Right hindlimb (tissue), 1 donor: ENCODE measurements around the gene TRMO.

ENCODE experiments used
- DNase-seq: peaks from one replicate; pipeline ENCODE4 v3.0.0-alpha.2; 2018

The TRMO gene

DNA sequence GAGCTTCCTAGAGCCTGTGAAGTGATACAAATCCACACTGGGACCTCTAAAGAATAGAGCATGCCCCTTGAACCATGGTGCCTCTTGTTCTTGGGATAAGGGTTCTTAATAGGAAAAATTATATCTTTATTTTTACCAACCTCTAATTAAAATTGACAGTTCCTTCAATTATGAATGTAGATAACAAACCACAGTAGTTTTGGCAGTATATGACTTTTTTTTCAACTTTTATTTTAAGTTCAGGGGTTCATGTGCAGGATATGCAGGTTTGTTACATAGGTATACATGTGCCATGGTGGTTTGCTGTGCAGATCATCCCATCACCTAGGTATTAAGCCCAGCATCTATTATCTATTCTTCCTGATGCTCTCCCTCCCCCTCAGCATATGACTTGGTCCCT lies 14.7 kb upstream of the TRMO start:
- DNase-seq, result no peak

DNA sequence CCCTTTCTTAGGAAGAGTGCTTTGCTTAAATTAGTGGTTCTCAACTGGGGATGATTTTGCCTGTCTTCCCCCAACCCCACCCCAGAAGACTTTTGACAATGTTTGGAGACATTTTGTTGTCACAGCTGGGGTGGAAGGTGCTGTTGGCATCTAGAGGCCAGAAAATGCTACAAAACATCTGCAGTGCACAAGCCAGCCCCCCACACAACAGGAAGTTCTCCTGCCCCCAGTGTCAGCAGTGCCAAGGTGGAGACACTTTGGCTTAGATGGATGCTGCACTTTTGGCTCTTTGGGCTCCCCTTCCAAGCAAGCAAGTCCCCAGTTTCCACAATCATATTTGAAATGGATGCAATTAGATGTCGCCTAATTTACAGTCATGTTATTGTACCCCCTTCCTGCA lies 13.0 kb upstream of the TRMO start:
- DNase-seq, result no peak

DNA sequence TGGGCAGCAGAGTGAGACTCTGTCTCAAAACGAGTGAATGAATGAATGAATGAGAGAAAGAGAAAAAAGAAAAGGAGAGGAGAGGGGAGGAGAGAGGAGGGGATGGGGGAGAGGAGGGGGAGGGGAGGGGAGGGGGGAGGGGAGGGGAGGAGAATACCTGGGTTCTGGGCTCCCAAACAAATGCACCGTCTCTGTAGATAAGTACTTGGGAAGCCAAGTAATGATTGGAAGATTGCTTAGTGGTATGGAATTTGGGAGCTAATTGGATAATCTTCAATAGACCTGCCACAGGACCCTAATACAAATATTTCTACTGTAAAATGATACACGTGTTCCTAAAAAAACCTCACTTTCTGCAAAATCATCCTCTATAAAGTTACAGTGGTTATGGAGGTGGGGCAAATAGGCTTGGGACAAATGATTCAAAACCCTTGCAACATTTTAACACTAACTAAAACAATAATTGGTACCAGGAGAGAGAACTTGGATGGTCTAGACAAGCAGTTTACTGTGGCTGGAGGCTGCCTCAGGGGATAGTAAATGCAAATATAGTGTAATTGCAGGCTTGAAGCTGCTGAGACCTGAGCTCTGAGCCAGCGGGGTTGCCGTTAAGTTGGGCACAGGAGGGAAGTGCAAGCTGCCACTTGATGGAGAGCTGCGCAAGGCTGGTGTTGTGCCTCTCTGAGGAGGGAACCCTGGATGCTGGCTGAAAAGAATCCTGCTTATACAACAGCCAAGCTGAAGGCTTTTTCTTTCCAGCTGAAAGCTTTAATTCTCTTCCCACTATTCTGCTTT lies 12.2 kb upstream of the TRMO start:
- DNase-seq, result no peak

DNA sequence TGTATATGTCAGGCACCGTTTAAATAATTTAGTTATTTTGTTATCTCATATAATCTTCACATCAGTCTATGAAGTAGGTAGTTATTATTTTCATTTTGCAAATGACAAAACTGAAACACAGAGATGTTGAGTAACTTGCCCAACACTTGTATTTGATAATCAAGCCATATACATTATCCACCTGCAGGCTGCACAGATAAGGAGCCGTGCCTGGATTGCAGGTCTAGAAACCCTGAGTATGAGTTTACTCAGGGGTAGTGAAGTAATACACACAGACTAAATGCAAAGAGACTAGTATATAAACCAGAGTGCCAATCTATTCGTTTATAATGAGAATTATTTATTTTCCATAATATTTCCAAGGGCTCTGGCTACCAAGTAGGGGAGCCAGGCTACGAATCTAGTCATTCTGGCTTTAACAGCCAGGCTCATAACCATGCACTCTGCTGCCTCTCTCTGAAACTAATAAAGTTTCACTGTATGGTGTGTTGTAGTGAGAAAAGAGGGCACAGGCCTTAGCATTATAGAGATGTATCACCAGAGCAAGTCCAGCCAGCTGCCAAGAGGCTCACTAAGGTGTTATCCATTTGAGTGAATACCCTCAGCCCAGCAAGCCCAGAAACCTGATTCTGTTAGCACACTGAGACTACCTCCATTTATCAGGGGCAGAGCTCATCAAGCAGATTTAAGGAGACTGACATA lies 11.1 kb upstream of the TRMO start:
- no peak for DNase-seq

DNA sequence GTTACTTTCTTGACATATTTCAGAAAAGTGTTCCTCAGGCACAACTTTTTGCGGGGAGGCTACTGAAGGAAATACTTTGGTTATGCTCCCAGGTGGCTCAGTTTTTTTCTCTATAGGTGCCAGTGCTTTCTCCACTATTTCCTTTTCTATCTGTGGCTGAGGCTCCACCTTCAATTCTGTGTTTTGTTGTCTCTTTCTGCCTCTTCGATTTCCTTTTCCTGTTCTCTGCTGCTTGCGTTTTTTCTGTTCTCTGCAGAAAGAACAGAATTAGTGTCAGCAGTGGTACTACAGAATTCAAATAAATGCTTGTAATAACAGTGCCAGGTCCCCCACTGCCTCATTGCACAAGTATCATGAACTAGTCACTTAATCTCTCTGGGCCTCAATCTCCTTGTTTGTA lies 8.7 kb upstream of the TRMO start:
- no peak for DNase-seq

DNA sequence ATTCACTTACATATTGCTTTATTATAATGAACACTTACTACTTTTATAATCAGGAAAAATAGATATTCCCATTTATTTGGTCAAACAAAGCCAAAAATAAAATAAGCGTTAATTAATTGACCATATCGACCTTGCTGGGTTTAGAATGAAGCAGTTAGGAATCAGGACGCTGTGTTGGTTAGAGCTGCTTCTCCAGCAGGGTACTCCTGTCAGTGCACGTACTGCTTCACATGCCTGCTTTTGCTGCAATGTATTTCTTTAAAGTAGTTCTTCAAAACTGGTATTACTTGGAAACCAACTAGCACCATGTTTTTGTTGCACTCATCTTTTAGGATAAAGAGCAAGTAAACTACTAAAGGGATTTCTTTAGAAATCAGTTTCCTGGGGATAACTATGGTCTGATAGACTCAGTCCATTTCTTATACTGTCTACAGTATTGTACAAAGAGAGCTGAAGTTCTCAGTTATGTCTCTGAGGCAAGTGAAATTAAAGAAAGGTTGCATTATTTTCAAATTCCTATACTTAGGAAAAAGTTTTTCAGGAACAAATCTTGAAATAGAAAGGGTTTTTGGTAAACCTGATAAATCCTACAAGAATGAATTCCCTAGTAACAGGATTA lies 6.8 kb upstream of the TRMO start:
- DNase-seq, result no peak

DNA sequence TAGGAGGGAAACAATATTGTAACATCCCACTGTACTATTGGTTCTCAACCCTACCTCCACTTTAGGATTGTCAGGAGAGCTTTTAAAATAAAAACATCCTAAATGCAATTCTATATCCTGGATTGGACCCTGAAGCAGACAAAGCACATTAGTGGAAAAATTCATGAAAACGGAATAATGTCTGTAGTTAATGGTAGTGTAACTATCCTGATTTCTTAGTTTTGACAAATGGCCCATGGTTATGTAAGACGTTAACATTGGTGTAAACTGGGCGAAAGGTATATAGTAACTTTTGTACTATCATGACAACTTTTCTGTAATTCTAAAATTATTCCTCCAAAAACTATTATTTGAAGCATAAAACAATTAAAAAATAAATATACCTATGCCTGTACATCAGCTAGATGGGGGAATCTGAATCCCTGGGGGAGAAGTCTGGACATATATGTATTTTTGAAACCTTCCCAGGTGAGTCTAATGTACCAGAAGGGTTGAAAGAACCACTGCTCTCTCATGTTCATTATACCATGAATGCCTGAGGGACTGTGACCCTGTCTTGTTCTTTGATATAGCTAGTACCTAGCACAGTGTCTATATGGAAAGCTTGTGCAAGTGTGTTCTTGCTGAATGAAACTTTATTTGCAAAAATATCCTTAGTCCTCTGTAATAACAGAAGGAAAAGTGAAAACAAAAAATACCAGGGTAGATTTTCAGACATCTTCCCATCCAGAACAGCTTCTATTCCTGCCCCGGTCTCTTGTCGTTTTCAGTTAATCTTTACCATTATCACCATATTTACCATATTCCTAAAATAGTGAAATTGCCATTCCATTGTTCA lies 3.4 kb upstream of the TRMO start:
- no peak for DNase-seq

DNA sequence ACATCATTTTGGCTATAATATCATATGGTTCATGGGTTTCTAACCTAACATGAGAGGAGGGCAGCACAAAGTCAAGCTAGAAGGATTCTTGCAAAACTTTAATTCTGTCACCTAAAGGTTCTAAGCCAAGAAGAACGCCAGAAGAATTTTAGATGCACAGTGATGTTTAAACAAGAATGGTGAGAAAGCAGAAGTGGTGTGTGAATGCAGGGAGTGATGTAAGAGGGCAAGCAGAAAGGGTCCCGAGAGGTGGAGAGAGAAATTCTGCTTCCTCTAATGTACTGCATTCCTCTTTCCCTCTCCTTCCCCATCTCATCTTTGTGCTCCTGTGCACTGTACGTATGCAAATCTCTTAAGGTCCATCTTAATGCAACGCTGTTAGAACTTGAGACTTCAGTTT lies 2.1 kb upstream of the TRMO start:
- no peak for DNase-seq

DNA sequence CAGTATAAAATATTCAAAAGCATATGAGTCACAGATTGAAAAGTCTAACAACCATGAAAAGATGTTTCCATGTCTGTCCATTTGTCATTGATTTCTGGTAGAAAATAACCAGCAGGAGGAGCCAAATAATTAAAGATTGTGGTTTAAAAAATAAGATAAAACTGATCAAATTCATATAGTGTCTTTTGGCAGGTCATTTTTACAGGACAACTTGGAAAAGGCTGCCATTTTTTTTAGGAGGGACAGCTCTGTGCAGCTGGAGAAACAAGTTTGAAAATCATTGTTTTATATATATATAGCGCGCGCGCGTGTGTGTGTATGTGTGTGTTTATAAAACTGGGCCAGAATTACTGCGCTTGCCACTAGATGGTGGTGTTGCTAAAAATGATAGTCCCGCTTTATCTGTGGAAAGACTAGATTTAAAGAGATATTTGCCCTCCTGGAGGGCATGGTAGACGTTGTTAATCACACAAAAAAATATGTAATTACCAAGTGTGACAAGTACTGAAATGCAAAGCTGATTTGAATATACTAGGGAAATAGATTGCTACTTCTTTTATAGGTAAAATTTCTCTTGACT lies 1.3 kb upstream of the TRMO start:
- DNase-seq, result peak; percentile 84

DNA sequence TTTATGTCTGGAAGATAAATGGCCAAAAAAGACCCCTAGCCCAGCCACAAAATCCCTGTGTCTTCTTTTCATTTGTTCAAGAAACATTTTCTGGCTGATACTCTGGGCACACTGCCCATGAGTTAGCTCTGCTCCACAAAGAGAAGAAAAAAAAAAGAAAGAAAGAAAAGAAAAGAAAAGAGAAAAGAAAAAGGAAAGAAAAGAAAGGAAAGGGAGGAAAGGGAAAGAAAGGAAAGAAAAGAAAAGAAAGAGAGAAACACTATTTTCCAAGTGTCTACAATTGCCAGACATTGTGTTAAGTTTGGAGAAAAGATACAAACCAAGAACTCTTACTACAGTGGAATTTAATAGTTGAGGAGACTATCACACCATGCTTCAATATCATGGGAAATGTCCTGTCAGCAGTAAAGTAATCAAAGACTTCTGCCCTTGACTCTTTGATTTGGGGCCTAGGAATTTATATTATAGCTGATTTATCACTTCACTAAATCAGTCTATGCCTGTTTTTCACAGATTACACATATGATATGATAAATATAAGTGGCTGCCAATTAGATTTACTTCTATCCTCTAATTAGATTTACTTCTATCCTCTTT lies 3.0 kb downstream of the TRMO start:
- no peak for DNase-seq

DNA sequence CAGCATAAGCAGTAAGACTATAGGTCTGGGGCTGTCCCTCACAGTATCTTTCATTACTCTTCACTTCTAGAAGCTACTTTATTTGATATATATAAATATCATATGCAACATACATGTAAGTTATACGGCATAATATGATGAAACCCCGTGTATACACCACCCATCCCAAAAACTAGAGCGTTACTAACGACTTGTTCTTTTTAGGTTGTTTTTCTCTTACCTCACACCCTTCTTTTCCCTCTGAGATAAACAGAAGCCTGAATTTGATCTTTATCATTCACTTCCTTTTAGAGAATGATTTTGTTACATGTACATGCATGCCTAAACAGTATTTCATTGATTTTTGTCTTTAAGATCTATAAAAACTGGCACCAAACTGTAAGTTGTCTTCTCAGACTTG lies 3.7 kb downstream of the TRMO start:
- DNase-seq, result no peak

DNA sequence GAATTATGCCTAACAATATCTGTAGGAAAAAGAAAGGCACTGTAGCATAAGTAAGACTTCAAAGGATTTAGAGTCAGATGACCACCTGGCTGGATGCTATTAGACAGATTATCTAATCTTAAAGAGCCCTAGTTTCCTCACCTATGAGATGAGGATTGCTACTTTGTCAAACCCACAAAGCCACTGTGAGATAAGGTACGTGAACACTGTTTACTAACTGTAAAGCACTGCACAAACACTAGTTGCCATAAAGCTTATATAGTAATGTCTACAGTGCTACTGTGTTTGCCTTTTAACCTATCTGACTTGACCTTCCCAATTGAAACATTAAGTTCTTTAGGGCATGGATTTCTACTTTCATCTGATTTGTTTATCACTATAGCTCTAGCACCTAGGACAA lies 10.3 kb downstream of the TRMO start:
- DNase-seq, result no peak

DNA sequence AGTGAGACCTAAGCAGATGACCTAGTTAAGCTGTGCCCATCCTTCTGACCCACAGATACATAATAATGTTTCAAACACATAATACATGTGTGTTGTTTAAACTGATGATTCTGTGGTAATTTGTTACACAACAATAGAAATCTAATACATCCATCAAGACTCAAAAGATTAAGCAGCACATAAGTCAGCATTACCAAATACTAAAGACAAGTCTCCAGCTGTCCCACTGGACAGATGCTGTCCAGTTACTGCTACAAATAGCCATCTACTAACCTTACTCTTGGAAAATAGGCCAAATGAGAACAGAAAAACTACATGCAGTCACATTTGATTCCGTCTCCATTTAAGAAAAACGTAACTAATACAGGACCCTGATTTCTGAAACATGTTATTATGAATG lies 10.8 kb downstream of the TRMO start:
- DNase-seq, result no peak

DNA sequence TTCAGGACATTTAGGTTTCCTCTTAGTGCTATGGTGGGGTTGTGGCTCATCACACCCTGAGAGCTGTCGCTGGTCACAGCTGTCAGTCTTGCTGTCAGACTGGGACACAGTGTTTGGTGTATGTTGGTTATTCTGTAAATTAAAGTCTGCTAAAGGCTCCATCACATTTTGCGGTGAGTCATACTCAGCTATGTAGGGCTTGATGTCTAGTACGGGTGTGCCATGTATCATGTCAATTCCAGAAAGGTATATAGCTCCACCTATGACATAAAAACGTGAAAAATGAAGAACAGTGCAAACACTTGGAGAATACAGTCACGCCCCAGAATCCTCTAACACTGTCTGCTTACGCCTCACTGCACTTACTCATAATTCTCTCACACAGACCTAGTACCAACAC lies 11.9 kb downstream of the TRMO start:
- DNase-seq, result no peak

DNA sequence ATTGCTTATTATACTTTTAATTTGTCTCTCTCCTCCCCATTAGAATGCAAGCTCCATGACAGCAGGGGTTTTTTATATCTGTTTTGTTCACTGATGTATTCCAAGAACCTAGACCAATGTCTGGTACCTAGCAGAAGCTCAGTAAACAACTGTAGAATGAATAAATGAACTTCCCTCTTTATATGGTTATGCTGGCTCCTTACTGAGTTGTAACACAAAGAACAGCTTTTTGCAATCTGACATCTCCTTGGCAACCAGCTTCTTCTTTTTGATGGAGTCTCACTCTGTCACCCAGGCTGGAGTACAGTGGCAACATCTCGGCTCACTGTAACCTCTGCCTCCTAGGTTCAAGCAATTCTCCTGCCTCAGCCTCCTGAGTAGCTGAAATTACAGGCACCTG lies 13.6 kb downstream of the TRMO start:
- DNase-seq, result no peak

DNA sequence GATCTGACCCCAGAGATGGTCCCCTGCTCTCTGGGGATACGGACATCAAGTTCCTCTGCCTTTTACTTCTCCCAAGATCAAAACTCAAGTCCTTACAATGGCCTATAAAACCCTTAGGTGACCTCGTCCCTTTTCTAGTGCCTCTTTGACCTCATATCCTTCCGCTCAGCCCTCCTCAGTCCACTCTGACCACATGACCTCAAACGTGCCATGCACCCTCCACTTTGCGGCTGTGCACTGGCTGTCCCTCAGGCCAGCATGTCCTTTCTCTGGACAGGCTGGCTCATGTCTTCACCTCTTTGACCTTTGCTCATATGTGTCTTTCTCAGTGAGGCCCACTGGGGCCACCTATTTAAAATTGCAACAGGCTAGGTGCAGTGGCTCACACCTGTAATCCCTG lies 14.7 kb downstream of the TRMO start:
- DNase-seq, result no peak

DNA sequence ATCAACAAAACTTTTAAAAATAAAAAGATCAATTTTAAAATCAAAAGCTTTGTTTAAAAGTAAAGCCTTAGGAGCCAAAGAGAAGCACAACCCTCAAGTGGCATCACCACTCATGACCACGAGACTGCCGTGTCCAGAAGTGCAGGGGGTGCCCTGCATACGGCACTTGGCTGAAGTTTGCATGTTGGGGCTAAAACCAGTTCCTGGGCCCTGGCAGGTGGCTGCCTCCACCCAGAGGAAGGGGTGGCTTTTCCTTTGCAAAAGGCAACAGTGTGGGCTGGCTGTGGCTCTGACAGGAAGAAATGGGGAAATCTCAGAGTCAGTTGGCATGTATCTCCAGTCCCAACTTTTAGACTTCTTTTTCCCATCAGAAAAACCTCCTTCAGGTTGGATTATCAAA lies 15.3 kb downstream of the TRMO start:
- no peak for DNase-seq

DNA sequence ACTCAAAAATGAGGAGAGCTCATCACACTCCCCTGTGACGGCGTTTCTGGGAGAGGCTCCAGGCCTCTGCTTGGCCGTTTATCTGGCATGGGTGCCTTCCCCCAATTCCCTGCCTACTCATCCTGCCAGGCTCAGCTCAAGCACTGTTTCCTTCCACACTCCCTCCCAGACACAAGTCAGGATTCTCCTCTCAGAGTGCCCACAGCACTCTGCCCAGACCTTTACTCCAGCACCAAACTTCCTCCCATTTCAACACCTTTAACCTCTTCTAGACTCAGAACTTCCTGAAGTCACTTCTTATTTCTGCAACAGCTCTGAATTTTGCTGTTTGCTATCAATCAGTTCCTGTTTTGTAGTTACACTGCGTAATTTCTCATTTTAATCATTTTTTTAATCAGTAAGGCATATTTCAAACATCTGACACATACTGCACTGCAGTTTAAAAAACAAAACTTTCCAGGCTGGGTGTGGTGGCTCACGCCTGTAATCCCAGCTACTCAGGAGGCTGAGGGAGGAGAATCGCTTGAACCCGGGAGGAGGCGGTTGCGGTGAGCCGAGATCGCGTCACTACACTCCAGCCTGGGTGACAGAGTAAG lies 16.0 kb downstream of the TRMO start:
- no peak for DNase-seq

DNA sequence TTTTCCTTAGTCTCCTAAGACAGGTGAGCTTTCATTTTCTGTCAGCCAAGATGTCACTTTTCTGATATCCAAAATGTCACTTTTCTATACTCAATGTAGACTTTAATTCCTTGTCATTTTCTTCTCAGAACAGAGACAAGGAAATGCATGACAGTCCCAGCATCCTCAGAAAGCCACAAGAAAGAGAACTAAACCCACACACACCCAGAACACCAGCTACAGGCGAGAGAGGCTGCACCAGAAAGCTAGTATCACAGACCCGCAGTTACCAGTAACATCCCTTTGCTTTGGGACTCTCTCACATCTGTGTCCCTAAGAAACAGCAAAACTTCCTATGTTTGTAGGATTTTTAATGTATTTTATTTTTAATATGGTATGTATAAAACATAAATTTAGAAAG lies 17.1 kb downstream of the TRMO start:
- DNase-seq, result no peak

DNA sequence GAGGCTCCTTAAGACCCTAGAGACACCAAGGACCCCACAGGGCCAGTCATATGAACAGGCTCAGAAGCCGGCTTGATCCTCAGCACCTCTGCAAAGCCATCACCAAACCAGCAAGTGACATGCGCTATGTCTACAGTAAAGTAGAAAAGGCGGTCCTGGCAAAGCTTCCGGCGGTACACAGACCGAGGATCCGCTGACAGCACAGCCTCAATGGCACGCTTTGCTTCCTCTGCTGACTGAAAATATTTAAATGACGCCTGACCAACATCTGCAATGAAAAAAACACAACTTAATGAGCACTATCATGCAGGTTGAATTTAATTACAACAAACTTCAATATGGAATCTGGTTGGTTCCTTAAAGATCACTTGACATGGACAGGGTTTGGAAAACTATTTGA lies 17.6 kb downstream of the TRMO start:
- DNase-seq, result no peak

DNA sequence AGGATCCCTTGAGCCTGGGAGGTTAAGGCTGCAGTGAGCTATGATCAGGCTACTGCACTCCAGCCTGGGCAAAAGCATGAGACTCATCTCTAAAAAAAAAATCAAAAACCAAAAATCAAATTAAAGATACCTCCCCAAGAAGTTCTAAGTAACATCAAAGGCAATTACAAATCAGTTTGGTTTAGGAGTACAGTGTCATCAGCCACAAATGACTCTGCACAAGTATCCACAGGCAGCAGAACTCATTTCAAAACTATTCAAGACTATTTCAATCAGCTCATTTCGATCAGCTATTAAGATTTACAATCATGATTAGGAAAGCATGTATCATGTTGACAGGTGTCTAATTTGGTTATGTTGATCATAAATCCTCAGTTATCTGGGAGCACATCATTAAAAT lies 19.1 kb downstream of the TRMO start:
- no peak for DNase-seq
